Body of pancreas (tissue), 4 donors: ENCODE measurements around the gene PLCG2. TPM values are rescaled to one million over a fixed set of nuclear protein-coding genes. Genes with fewer than 3 reads are reported as not detected.
A peak's percentile ranks its signal among the peaks of the same experiment; 100 is the strongest.
"Not testable (repeated sequence)": the region's sequence is repeated elsewhere in the genome, so short reads cannot be mapped to it uniquely, and the experiment has no call there.

Experiments
- ATAC-seq: fragments of 150-250 bp; one replicate; pipeline ENCODE4 v1.9.1; 2016
- DNase-seq, 4 donors: peaks; one replicate each; pipeline ENCODE4 v3.0.0-alpha.2; 2019
- H3K27ac ChIP-seq, 4 donors: fragments of 200-600 bp; sonication (generic); 1 replicate in 3 of 4; 2 replicates in 1 of 4; pipeline versions ENCODE4 v1.5.1 to v1.6.1; 2016 to 2019; ENCODE audit warnings: mild to moderate bottlenecking in 1 of 4, mixed read lengths in 1 of 4, moderate library complexity in 1 of 4
- H3K27me3 ChIP-seq, 2 donors: fragments of 200-600 bp; sonication (generic); one replicate each; pipeline ENCODE4 v1.6.0; 2016; ENCODE audit warnings: mild to moderate bottlenecking in 1 of 2
- H3K36me3 ChIP-seq, 2 donors: fragments of 200-600 bp; sonication (generic); replicated peaks in 1 of 2; 2 replicates each; pipeline ENCODE4 v1.5.1; 2016; ENCODE audit warnings: low read depth in 2 of 2; ENCODE audit not compliant: insufficient read depth in 1 of 2
- H3K4me1 ChIP-seq: fragments of 200-600 bp; sonication (generic); one replicate; pipeline ENCODE4 v1.6.0; 2016
- H3K4me3 ChIP-seq, 2 donors: fragments of 200-600 bp; sonication (generic); 1 replicate in 1 of 2; 2 replicates in 1 of 2; pipeline ENCODE4 v1.5.1; 2016 to 2019
- H3K9me3 ChIP-seq, 3 donors: fragments of 200-600 bp; sonication (generic); 1 replicate in 2 of 3; 2 replicates in 1 of 3; pipeline ENCODE4 v1.5.1; 2016
- CTCF ChIP-seq, 7 experiments: fragments of 450-650 bp in 4 of 7; fragments of 200-600 bp in 3 of 7; sonication (generic) in 3 of 7; IDR thresholded peaks; one replicate each; pipeline ENCODE4 v1.5.1; 2016 to 2019; ENCODE audit warnings: antibody characterized with exemption in 7 of 7
- POLR2A ChIP-seq, 3 donors: fragments of 450-650 bp; IDR thresholded peaks; one replicate each; pipeline ENCODE4 v1.6.1; 2016; ENCODE audit warnings: antibody characterized with exemption in 3 of 3, mild to moderate bottlenecking in 2 of 3
- WGBS, 2 donors: methylation state at CpG; one replicate each; pipeline ENCODE4 v1.1.5; 2017; 5-methylcytosine and 5-hydroxymethylcytosine counted together
- intact Hi-C: fragments of 100-400 bp; cut with DNase I; formaldehyde crosslinking; loops from one replicate; pipeline ENCODE4 v1.15.1; 2023
- total RNA-seq, 2 donors: library from RNA; depleted of rRNA; stranded (reverse); fragments of >200 nt; gene quantifications; one replicate each; pipeline ENCODE4 v1.1.0, GENCODE V29; 2016

Gene PLCG2
- total RNA-seq, 2 donors from 2014 or later, result 6.7 to 9.6 TPM

DNA sequence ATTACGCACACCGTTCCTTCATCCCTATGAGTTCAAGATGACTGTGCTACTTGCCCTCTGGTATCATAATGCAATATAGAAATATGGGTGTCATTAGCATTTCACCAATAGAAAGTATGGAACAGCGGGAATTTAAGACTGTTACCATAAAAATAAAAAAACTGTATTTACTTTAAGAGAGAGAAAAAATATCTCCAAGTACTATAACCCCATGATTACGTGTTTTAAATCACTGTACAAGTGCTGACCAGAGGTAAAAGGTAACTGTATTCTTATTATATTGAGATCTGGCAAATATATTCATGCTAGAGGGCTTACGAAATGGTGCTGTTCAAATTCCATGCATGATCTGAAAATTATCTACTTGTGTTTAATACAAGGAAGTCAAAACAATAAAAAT is 226.9 kb downstream of the PLCG2 start:
- intact Hi-C loops, result no loop called here
- ATAC-seq, result no peak
- no peak for DNase-seq
- 89 to 94% methylated on average over 5 of the region's 5 CpGs for WGBS, 2 donors
- H3K4me3 ChIP-seq, result no peak overlapping the region
- no peaks in the 10 kb centered on the region for H3K36me3 ChIP-seq
- H3K27me3 ChIP-seq, result no peaks in the 10 kb centered on the region
- H3K9me3 ChIP-seq, result no peaks in the 10 kb centered on the region
- H3K4me1 ChIP-seq, result peaks cover 38% of the 10 kb centered on the region
- H3K27ac ChIP-seq, result peak overlapping the region in 1 of 4 donors; percentile 67
- TF ChIP-seq POLR2A (IDR thresholded peaks at IDR 0.05) (no peak), CTCF (IDR thresholded peaks at IDR 0.05) (no peak)

DNA sequence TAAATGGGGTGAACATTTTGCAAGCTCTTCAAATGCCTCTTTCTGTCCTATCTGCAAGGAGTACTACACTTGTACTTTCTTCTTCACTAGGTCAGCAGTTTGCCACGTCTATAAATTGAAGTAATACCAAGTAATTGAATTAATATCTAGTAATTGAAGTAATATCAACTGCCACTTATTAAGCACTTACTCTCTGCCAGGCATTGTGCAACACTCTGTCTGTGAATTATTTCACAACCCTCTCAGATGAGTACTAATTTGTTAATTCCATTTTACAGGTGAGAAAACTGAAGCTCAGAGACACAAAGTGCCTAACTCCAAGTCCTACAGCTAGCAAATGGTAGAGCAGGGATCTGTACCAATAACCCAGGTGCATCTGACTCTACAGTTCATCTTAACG is 228.1 kb downstream of the PLCG2 start:
- Histone ChIP-seq H3K36me3 (no peaks in the 10 kb centered on the region), H3K27me3 (no peaks in the 10 kb centered on the region), H3K27ac (peak overlapping the region in 1 of 4 donors; percentile 67), H3K4me3 (no peak overlapping the region), H3K9me3 (no peaks in the 10 kb centered on the region), H3K4me1 (peaks cover 43% of the 10 kb centered on the region)
- TF ChIP-seq CTCF (IDR thresholded peaks at IDR 0.05), result no peak
- ATAC-seq (no peak), DNase-seq (no peak)
- intact Hi-C loops, result no loop called here
- 72 to 76% methylated on average over 2 of the region's 2 CpGs for WGBS, 2 donors

- ATAC-seq (no peak), DNase-seq (no peak)
- intact Hi-C loops, result no loop called here
- Histone ChIP-seq H3K9me3 (no peaks in the 10 kb centered on the region), H3K27me3 (no peaks in the 10 kb centered on the region), H3K36me3 (no peaks in the 10 kb centered on the region), H3K27ac (no peak overlapping the region), H3K4me1 (peaks cover 31% of the 10 kb centered on the region), H3K4me3 (no peak overlapping the region)
- TF ChIP-seq POLR2A (IDR thresholded peaks at IDR 0.05), result no peak
- TF ChIP-seq CTCF (IDR thresholded peaks at IDR 0.05), result no peak
- 91 to 98% methylated on average over 6 to 9 of the region's 9 CpGs for WGBS, 2 donors
These were observed 230.0 kb downstream of the PLCG2 start for GRCh38 chr16:82008957-82009592.

- DNase-seq, H3K9me3 ChIP-seq, ATAC-seq, H3K4me3 ChIP-seq, H3K27me3 ChIP-seq, H3K27ac ChIP-seq, H3K36me3 ChIP-seq, intact Hi-C loops: not testable (repeated sequence)
- 81 to 86% methylated on average over 4 of the region's 4 CpGs for WGBS, 2 donors
- peaks cover 27% of the 10 kb centered on the region for H3K4me1 ChIP-seq
These were observed 230.7 kb downstream of the PLCG2 start for GRCh38 chr16:82009789-82010188.

DNA sequence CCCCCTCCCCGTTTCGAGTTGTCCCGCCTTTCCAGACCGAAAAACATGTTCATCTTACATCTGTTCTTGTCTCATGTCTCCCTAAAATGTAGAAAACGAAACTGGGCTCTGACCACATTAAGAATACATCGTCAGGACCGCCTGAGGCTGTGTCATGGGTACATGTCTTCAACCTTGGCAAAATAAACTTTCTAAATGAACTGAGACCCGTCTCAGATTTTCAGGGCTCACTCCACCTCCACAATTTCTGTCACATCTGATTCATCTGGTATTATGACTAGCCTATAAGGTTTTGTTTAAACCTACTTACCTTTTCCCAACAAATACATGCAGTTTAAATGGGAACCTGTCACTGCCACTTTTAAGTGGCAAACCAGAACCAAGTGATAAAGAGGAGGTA is 231.6 kb downstream of the PLCG2 start:
- Histone ChIP-seq H3K36me3 (no peaks in the 10 kb centered on the region), H3K9me3 (no peaks in the 10 kb centered on the region), H3K27me3 (no peaks in the 10 kb centered on the region), H3K4me3 (peak overlapping the region in 1 of 2 donors; percentile 79), H3K27ac (peak overlapping the region in 3 of 4 donors; percentile 54 to 77 (median 57)), H3K4me1 (peaks cover 25% of the 10 kb centered on the region)
- intact Hi-C loops, result no loop called here
- 63 to 79% methylated on average over 8 of the region's 8 CpGs for WGBS, 2 donors
- DNase-seq (no peak), ATAC-seq (no peak)
- TF ChIP-seq CTCF (IDR thresholded peaks at IDR 0.05), result no peak
- no peak for TF ChIP-seq POLR2A (IDR thresholded peaks at IDR 0.05)
